AG09309 (cell line): Measurements from ENCODE around the gene CEBPG.

ENCODE experiments used
- DNase-seq: peaks from one replicate; pipeline ENCODE4 v3.0.0-alpha.2; 2010; ENCODE audit warnings: low read depth
- H3K4me3 ChIP-seq: 2 replicates; pipeline ENCODE4 v1.5.1; 2011; ENCODE audit warnings: mild to moderate bottlenecking, low read depth, low read length, moderate library complexity; ENCODE audit not compliant: control insufficient read depth
- CTCF ChIP-seq: IDR thresholded peaks from 2 replicates; pipeline ENCODE4 v1.5.1; 2011; ENCODE audit warnings: mild to moderate bottlenecking, low read depth, low read length, inconsistent platforms; ENCODE audit not compliant: insufficient read depth, control insufficient read depth; ENCODE audit errors: missing control alignments

Gene CEBPG

GRCh38 chr19:33397536-33398360 is 24.2 kb downstream of the CEBPG start:
- H3K4me3 ChIP-seq = no peak overlapping the region
- TF ChIP-seq CTCF = no peak
- no peak for DNase-seq

- H3K4me3 ChIP-seq = no peak overlapping the region
- no peak for TF ChIP-seq CTCF
- DNase-seq = no peak
Measured at GRCh38 chr19:33398361-33399060, 25.0 kb downstream of the CEBPG start.

GRCh38 chr19:33399081-33399744 is 25.7 kb downstream of the CEBPG start:
- H3K4me3 ChIP-seq = no peak overlapping the region
- no peak for DNase-seq
- no peak for TF ChIP-seq CTCF

GRCh38 chr19:33399745-33400681 is 26.5 kb downstream of the CEBPG start:
- H3K4me3 ChIP-seq = no peak overlapping the region
- no peak for TF ChIP-seq CTCF
- no peak for DNase-seq

GRCh38 chr19:33400856-33401682 is 27.6 kb downstream of the CEBPG start:
- DNase-seq = no peak

More at GRCh38 chr19:33400856-33401682, 27.6 kb downstream of the CEBPG start:
- TF ChIP-seq CTCF = no peak
- no peak overlapping the region for H3K4me3 ChIP-seq
